Lung (tissue), 12 donors: Measurements from ENCODE around the gene GHRL. TPM values are rescaled to one million over a fixed set of nuclear protein-coding genes. Genes with fewer than 3 reads are reported as not detected.

Source experiments
- ATAC-seq: fragments of 200-7000 bp; cut with Tn5 transposase; one replicate; pipeline ENCODE4 v1.9.1; 2020; ENCODE audit warnings: moderate number of reproducible peaks; ENCODE audit not compliant: insufficient read depth, low FRiP score
- DNase-seq, 3 donors: peaks; one replicate each; pipeline ENCODE4 v3.0.0-alpha.2; 2013 to 2017
- H3K27ac ChIP-seq, 2 donors: one replicate each; pipeline ENCODE4 v1.5.1; 2013; ENCODE audit warnings: mild to moderate bottlenecking in 2 of 2, moderate library complexity in 2 of 2, control low read depth in 1 of 2, inconsistent platforms in 1 of 2, low read depth in 1 of 2, low read length in 1 of 2
- H3K27me3 ChIP-seq, 3 donors: one replicate each; pipeline ENCODE4 v1.5.1; 2013; ENCODE audit warnings: low read length in 2 of 3; ENCODE audit not compliant: control insufficient read depth in 3 of 3, insufficient read depth in 3 of 3
- H3K36me3 ChIP-seq, 4 donors: one replicate each; pipeline ENCODE4 v1.5.1; 2013; ENCODE audit warnings: low read length in 4 of 4, mild to moderate bottlenecking in 1 of 4, moderate library complexity in 1 of 4; ENCODE audit not compliant: control insufficient read depth in 4 of 4, insufficient read depth in 4 of 4
- H3K4me1 ChIP-seq, 5 donors: one replicate each; pipeline ENCODE4 v1.5.1; 2013; ENCODE audit warnings: low read length in 5 of 5, mild to moderate bottlenecking in 2 of 5, moderate library complexity in 1 of 5; ENCODE audit not compliant: control insufficient read depth in 5 of 5, insufficient read depth in 5 of 5
- H3K4me3 ChIP-seq: one replicate; pipeline ENCODE4 v1.5.1; 2013; ENCODE audit warnings: mild to moderate bottlenecking, control low read depth, moderate library complexity
- H3K9ac ChIP-seq, 2 donors: one replicate each; pipeline ENCODE4 v1.5.1; 2013; ENCODE audit warnings: low read length in 2 of 2, control low read depth in 1 of 2; ENCODE audit not compliant: insufficient read depth in 1 of 2
- H3K9me3 ChIP-seq, 4 donors: one replicate each; pipeline ENCODE4 v1.5.1; 2013; ENCODE audit warnings: low read length in 3 of 4, mild to moderate bottlenecking in 1 of 4, moderate library complexity in 1 of 4; ENCODE audit not compliant: control insufficient read depth in 4 of 4, insufficient read depth in 3 of 4
- CTCF ChIP-seq: IDR thresholded peaks from 2 replicates; pipeline ENCODE4 v1.5.1; 2012; ENCODE audit warnings: mild to moderate bottlenecking; ENCODE audit errors: control extremely low read depth, extremely low read depth
- WGBS, 2 donors: extraction: QIAGEN DNeasy Blood & Tissue Kit; methylation state at CpG; one replicate each; pipeline ENCODE4 v1.1.7; 2013; 5-methylcytosine and 5-hydroxymethylcytosine counted together
- polyA plus RNA-seq, 2 donors: library from polyadenylated mRNA; stranded (reverse); fragments of 200-250 nt; gene quantifications; one replicate each; pipeline ENCODE4 v1.2.1, GENCODE V29; 2013
- total RNA-seq, 2 donors: library from RNA; depleted of rRNA in 1 of 2; stranded (reverse); fragments of >200 nt in 1 of 2; gene quantifications; one replicate each; pipeline ENCODE4 v1.2.1, GENCODE V29; 2014 to 2021
- donor health status: control.
- donor health status: control.
- donor health status: Bipolar disorder and iron deficiency.
- donor health status: healthy.
- donor health status: DM: yes; HTN: yes; CAD: no.

The GHRL gene
- total and polyA plus RNA-seq, 4 donors: 5.4 to 28.2 (median 10.7) TPM

GRCh38 chr3:10334042-10334441 is 41.3 kb upstream of the GHRL start:
- Histone ChIP-seq H3K4me3 (no peak overlapping the region), H3K9me3 (no peaks in the 10 kb centered on the region), H3K9ac (no peak overlapping the region), H3K27ac (no peak overlapping the region), H3K27me3 (peaks cover 0 to 23% (median 3%) of the 10 kb centered on the region in 3 donors), H3K4me1 (peaks cover 0 to 2% (median 0%) of the 10 kb centered on the region in 5 donors), H3K36me3 (no peaks in the 10 kb centered on the region)
- 89 to 91% methylated on average over 11 of the region's 11 CpGs for WGBS, 2 donors
- ATAC-seq (no peak), DNase-seq (no peak)
- no peak for TF ChIP-seq CTCF

- no peaks in the 10 kb centered on the region for H3K36me3 ChIP-seq
- DNase-seq: no peak
- H3K4me1 ChIP-seq: peaks cover 0 to 2% (median 0%) of the 10 kb centered on the region in 5 donors
- H3K9me3 ChIP-seq: no peaks in the 10 kb centered on the region
- H3K9ac ChIP-seq: no peak overlapping the region
- ATAC-seq: no peak
- WGBS, 2 donors: 19 to 52% methylated on average over 2 of the region's 2 CpGs
- no peak for TF ChIP-seq CTCF
- H3K4me3 ChIP-seq: no peak overlapping the region
- peaks cover 3 to 30% (median 3%) of the 10 kb centered on the region in 3 donors for H3K27me3 ChIP-seq
- no peak overlapping the region for H3K27ac ChIP-seq
Measured at GRCh38 chr3:10333349-10333650, 40.6 kb upstream of the GHRL start.

- no peak for DNase-seq
Measured at GRCh38 chr3:10332481-10333348, 40.0 kb upstream of the GHRL start.

More at GRCh38 chr3:10332481-10333348, 40.0 kb upstream of the GHRL start:
- no peaks in the 10 kb centered on the region for H3K9me3 ChIP-seq
- no peak for TF ChIP-seq CTCF
- no peaks in the 10 kb centered on the region for H3K36me3 ChIP-seq
- 86 to 88% methylated on average over 20 of the region's 20 CpGs for WGBS, 2 donors
- peaks cover 0 to 2% (median 0%) of the 10 kb centered on the region in 5 donors for H3K4me1 ChIP-seq
- no peak overlapping the region for H3K4me3 ChIP-seq
- no peak for ATAC-seq
- H3K27ac ChIP-seq: no peak overlapping the region
- peaks cover 3 to 33% (median 3%) of the 10 kb centered on the region in 3 donors for H3K27me3 ChIP-seq
- H3K9ac ChIP-seq: no peak overlapping the region
